ENCODE measurements around the gene DERL2.

DNA sequence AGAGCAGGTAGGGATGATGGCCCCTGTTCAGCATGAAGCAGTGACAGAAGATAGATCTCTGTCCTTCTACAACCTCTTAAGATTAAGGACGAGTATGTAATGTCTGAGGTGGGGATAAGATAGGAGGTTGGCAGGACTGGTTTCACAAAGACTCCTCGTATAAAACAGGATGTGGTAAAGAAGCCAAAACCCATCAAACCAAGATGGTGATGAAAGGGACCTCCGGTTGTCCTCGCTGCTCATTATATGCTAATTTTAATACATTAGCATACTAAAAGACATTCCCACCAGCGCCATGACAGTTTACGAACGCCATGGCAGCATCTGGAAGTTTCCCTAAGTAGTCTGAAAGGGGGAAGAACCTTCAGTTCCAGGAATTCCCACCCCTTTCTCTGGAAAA lies 27.6 kb upstream of the DERL2 start:
- TF ChIP-seq, protein P1, sequence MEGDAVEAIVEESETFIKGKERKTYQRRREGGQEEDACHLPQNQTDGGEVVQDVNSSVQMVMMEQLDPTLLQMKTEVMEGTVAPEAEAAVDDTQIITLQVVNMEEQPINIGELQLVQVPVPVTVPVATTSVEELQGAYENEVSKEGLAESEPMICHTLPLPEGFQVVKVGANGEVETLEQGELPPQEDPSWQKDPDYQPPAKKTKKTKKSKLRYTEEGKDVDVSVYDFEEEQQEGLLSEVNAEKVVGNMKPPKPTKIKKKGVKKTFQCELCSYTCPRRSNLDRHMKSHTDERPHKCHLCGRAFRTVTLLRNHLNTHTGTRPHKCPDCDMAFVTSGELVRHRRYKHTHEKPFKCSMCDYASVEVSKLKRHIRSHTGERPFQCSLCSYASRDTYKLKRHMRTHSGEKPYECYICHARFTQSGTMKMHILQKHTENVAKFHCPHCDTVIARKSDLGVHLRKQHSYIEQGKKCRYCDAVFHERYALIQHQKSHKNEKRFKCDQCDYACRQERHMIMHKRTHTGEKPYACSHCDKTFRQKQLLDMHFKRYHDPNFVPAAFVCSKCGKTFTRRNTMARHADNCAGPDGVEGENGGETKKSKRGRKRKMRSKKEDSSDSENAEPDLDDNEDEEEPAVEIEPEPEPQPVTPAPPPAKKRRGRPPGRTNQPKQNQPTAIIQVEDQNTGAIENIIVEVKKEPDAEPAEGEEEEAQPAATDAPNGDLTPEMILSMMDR (IDR thresholded peaks at IDR 0.05) = no peak
- TF ChIP-seq POLR2A (IDR thresholded peaks at IDR 0.05) = no peak

Data from lower leg skin (tissue), 3 donors.